HepG2 (cell line): ENCODE results near the gene IKZF3. TPM values are rescaled to one million over a fixed set of nuclear protein-coding genes. Genes with fewer than 3 reads are reported as not detected.

Source experiments
- BRCA1 ChIP-seq: sonication (generic); formaldehyde crosslinking; IDR thresholded peaks from 2 replicates; pipeline ENCODE4 v1.4.0; 2020; ENCODE audit warnings: missing genetic modification reagents
- CREM ChIP-seq, 2 experiments: sonication (generic) in 1 of 2; formaldehyde crosslinking in 1 of 2; IDR thresholded peaks; 2 replicates each; pipeline versions ENCODE4 v1.4.0 to v1.6.1; 2016 to 2020; ENCODE audit warnings: antibody characterized with exemption in 1 of 2, mild to moderate bottlenecking in 1 of 2, missing genetic modification reagents in 1 of 2
- ETV5 ChIP-seq: IDR thresholded peaks from 2 replicates; pipeline ENCODE4 v1.6.1; 2018; ENCODE audit warnings: missing biosample characterization, missing genetic modification reagents, inconsistent platforms, borderline replicate concordance
- FLYWCH1 ChIP-seq: sonication (generic); formaldehyde crosslinking; IDR thresholded peaks from 2 replicates; pipeline ENCODE4 v1.8.1; 2023; ENCODE audit warnings: mild to moderate bottlenecking, missing genetic modification reagents
- IRX3 ChIP-seq: sonication (generic); formaldehyde crosslinking; IDR thresholded peaks from 2 replicates; pipeline ENCODE4 v1.8.1; 2023; ENCODE audit warnings: mild to moderate bottlenecking, low read depth, missing genetic modification reagents, borderline replicate concordance
- ISX ChIP-seq: sonication (generic); formaldehyde crosslinking; conservative IDR thresholded peaks from 2 replicates; pipeline ENCODE4 v1.5.0; 2020; ENCODE audit warnings: missing genetic modification reagents
- KDM1A ChIP-seq: IDR thresholded peaks from 2 replicates; pipeline ENCODE4 v1.6.1; 2016; ENCODE audit warnings: missing compliant biosample characterization
- MATR3 ChIP-seq: sonication (generic); formaldehyde crosslinking; IDR thresholded peaks from 2 replicates; pipeline ENCODE4 v1.4.0; 2020; ENCODE audit warnings: missing genetic modification reagents
- MTA3 ChIP-seq: sonication (generic); formaldehyde crosslinking; IDR thresholded peaks from 2 replicates; pipeline ENCODE4 v1.4.0; 2020; ENCODE audit warnings: missing genetic modification reagents
- NFE2L1 ChIP-seq: sonication (generic); formaldehyde crosslinking; IDR thresholded peaks from 2 replicates; pipeline ENCODE4 v1.4.0; 2020; ENCODE audit warnings: missing genetic modification reagents, mild to moderate bottlenecking, borderline replicate concordance
- RAD21 ChIP-seq: fragments of 450-650 bp; formaldehyde crosslinking; IDR thresholded peaks from 2 replicates; pipeline ENCODE4 v1.5.0; 2020; ENCODE audit warnings: mild to moderate bottlenecking
- SNRNP70 ChIP-seq: fragments of 200-400 bp; formaldehyde crosslinking; IDR thresholded peaks from 2 replicates; pipeline ENCODE4 v1.6.1; 2017; ENCODE audit warnings: mild to moderate bottlenecking, low read depth, low read length, moderate library complexity
- SSRP1 ChIP-seq: IDR thresholded peaks from 2 replicates; pipeline ENCODE4 v1.6.1; 2016; ENCODE audit warnings: control low read depth
- ZNF225 ChIP-seq: sonication (generic); formaldehyde crosslinking; IDR thresholded peaks from 2 replicates; pipeline ENCODE4 v1.4.0; 2020; ENCODE audit warnings: mild to moderate bottlenecking, missing genetic modification reagents
- ZNF260 ChIP-seq: sonication (generic); formaldehyde crosslinking; IDR thresholded peaks from 2 replicates; pipeline ENCODE4 v1.4.0; 2020; ENCODE audit warnings: missing genetic modification reagents, low read depth, mild to moderate bottlenecking, borderline replicate concordance
- ZNF317 ChIP-seq: sonication (generic); formaldehyde crosslinking; IDR thresholded peaks from 2 replicates; pipeline ENCODE4 v1.5.0; 2020; ENCODE audit warnings: mild to moderate bottlenecking, missing genetic modification reagents
- ZNF33A ChIP-seq: sonication (generic); formaldehyde crosslinking; IDR thresholded peaks from 2 replicates; pipeline ENCODE4 v1.5.1; 2020; ENCODE audit warnings: missing genetic modification reagents, mild to moderate bottlenecking, moderate library complexity, borderline replicate concordance
- ZNF367 ChIP-seq: sonication (generic); formaldehyde crosslinking; IDR thresholded peaks from 2 replicates; pipeline ENCODE4 v1.4.0; 2020; ENCODE audit warnings: missing genetic modification reagents, borderline replicate concordance
- ZNF547 ChIP-seq: sonication (generic); formaldehyde crosslinking; IDR thresholded peaks from 2 replicates; pipeline ENCODE4 v1.5.1; 2020; ENCODE audit warnings: mild to moderate bottlenecking, missing genetic modification reagents
- ZNF572 ChIP-seq: sonication (generic); formaldehyde crosslinking; IDR thresholded peaks from 2 replicates; pipeline ENCODE4 v1.5.1; 2020; ENCODE audit warnings: mild to moderate bottlenecking, missing genetic modification reagents
- ZNF672 ChIP-seq: sonication (generic); formaldehyde crosslinking; IDR thresholded peaks from 2 replicates; pipeline ENCODE4 v1.8.1; 2022; ENCODE audit warnings: missing genetic modification reagents
- ZNF720 ChIP-seq: sonication (generic); formaldehyde crosslinking; IDR thresholded peaks from 2 replicates; pipeline ENCODE4 v1.4.0; 2020; ENCODE audit warnings: missing genetic modification reagents
- ZNF878 ChIP-seq: sonication (generic); formaldehyde crosslinking; IDR thresholded peaks from 2 replicates; pipeline ENCODE4 v1.8.1; 2023; ENCODE audit warnings: mild to moderate bottlenecking, missing genetic modification reagents, moderate library complexity
- polyA plus RNA-seq, 8 experiments: library from polyadenylated mRNA; depleted of rRNA in 3 of 8; stranded (reverse) in 7 of 8; unstranded in 1 of 8; fragments of >200 nt; fragmentation: Illumina TruSeq in 4 of 8; extraction: Trizol in 4 of 8; gene quantifications; 2 replicates each; pipeline versions ENCODE4 v1.2.1 to v1.2.3, GENCODE V29; 2011 to 2016; ENCODE audit warnings: low read depth in 4 of 8, missing spikeins in 1 of 8, mixed read lengths in 1 of 8; ENCODE audit not compliant: insufficient read depth in 1 of 8
- total RNA-seq, 5 experiments: library from RNA; depleted of rRNA; stranded (reverse); fragments of >200 nt; fragmentation: Illumina TruSeq; extraction: Trizol; gene quantifications; 2 replicates each; pipeline ENCODE4 v1.2.3, GENCODE V29; 2016; ENCODE audit warnings: low read depth in 1 of 5
- TF ChIP-seq, protein P1 (sequence below): IDR thresholded peaks from 2 replicates; pipeline ENCODE4 v1.6.1; 2016; ENCODE audit warnings: missing compliant biosample characterization, missing genetic modification reagents, borderline replicate concordance
- TF ChIP-seq, protein P2 (sequence below): sonication (generic); formaldehyde crosslinking; IDR thresholded peaks from 2 replicates; pipeline ENCODE4 v1.5.0; 2020; ENCODE audit warnings: missing genetic modification reagents, mild to moderate bottlenecking, borderline replicate concordance
- TF ChIP-seq, protein P3 (sequence below): sonication (generic); formaldehyde crosslinking; IDR thresholded peaks from 2 replicates; pipeline ENCODE4 v1.4.0; 2020; ENCODE audit warnings: missing genetic modification reagents
- TF ChIP-seq, protein P4 (sequence below): sonication (generic); formaldehyde crosslinking; IDR thresholded peaks from 2 replicates; pipeline ENCODE4 v1.4.0; 2020; ENCODE audit warnings: mild to moderate bottlenecking, missing genetic modification reagents

Gene IKZF3
- total and polyA plus RNA-seq, 2 of the 13 experiments (the other 11 are each of a cell fraction or from before 2014, with no cell fraction given), result not detected

DNA sequence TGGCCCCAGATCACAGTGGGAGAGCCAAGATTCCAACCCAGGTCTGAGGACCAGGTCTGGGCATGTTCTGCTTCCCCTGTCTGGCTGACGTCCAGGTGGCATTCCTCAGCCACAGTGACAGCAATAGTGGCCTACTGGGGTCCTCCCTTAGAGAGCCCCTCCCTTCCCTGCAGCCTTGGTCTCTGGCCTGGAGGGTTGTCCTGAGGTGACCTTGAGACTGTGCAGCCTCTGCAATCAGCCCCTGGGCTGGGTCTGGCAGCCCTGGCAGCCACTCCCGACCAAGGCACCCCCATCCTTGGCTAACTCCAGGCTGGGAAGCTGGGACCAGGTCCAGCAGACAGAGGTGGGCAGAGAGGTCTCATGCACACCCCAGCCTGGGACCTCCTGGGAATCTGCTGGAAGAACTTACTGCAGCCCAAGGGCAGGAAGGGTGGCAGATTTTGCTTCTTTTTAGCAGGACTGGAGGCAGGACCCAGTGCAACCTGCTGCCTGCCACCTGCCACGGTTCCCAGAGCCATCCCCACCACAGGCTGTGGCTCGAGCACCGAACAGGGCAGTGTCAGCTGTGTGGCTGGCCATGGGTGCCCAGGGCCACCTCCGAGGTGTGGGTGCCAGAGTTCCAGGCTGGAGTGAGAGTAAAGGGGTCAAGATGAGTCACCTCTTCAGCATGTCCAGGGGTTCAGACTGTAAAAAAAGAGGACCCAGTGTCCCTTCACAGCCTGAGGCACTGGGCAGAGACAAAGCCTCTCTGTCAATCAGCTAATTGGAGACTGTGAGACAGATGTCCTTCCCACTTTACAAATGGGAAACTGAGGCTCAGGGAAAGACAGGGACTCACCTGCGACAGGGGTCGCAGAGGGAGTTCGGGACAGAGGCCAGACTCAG lies 113.7 kb downstream of the IKZF3 start (continued):
- TF ChIP-seq ETV5 (no peak; the same call in 1 of the 2 replicates), NFE2L1 (CRISPR knock-in tag) (no peak), SSRP1 (CRISPR knock-in tag) (no peak), RAD21 (CRISPR knock-in tag) (no peak; the same call in 1 of the 2 replicates), ZNF33A (CRISPR knock-in tag) (no peak), ISX (CRISPR knock-in tag) (no peak), ZNF317 (CRISPR knock-in tag) (peak; percentile 15; the same call in 1 of the 2 replicates), SNRNP70 (no peak), MTA3 (no peak), KDM1A (peak; percentile 25; the same call in 1 of the 2 replicates), FLYWCH1 (no peak), ZNF878 (CRISPR knock-in tag) (no peak), ZNF367 (CRISPR knock-in tag) (no peak), MATR3 (CRISPR knock-in tag) (no peak), ZNF720 (CRISPR knock-in tag) (no peak), CREM (IDR thresholded peaks at IDR 0.05) (no peak; the same call in 1 of the 2 replicates), CREM (CRISPR knock-in tag; IDR thresholded peaks at IDR 0.05) (no peak), IRX3 (CRISPR knock-in tag) (no peak), ZNF547 (CRISPR knock-in tag) (peak; percentile 75; the same call in 1 of the 2 replicates), ZNF225 (peak; percentile 65; the same call in 1 of the 2 replicates), BRCA1 (CRISPR knock-in tag) (no peak), ZNF572 (CRISPR knock-in tag) (peak; percentile 99), ZNF672 (CRISPR knock-in tag) (no peak), ZNF260 (peak; percentile 77; the same call in 1 of the 2 replicates)
- TF ChIP-seq, protein P1, sequence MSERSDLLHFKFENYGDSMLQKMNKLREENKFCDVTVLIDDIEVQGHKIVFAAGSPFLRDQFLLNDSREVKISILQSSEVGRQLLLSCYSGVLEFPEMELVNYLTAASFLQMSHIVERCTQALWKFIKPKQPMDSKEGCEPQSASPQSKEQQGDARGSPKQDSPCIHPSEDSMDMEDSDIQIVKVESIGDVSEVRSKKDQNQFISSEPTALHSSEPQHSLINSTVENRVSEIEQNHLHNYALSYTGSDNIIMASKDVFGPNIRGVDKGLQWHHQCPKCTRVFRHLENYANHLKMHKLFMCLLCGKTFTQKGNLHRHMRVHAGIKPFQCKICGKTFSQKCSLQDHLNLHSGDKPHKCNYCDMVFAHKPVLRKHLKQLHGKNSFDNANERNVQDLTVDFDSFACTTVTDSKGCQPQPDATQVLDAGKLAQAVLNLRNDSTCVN (CRISPR knock-in tag), result no peak
- TF ChIP-seq, protein P2, sequence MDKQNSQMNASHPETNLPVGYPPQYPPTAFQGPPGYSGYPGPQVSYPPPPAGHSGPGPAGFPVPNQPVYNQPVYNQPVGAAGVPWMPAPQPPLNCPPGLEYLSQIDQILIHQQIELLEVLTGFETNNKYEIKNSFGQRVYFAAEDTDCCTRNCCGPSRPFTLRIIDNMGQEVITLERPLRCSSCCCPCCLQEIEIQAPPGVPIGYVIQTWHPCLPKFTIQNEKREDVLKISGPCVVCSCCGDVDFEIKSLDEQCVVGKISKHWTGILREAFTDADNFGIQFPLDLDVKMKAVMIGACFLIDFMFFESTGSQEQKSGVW (CRISPR knock-in tag), result no peak
- TF ChIP-seq, protein P3, sequence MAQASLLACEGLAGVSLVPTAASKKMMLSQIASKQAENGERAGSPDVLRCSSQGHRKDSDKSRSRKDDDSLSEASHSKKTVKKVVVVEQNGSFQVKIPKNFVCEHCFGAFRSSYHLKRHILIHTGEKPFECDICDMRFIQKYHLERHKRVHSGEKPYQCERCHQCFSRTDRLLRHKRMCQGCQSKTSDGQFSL (CRISPR knock-in tag), result peak; percentile 81
- TF ChIP-seq, protein P4, sequence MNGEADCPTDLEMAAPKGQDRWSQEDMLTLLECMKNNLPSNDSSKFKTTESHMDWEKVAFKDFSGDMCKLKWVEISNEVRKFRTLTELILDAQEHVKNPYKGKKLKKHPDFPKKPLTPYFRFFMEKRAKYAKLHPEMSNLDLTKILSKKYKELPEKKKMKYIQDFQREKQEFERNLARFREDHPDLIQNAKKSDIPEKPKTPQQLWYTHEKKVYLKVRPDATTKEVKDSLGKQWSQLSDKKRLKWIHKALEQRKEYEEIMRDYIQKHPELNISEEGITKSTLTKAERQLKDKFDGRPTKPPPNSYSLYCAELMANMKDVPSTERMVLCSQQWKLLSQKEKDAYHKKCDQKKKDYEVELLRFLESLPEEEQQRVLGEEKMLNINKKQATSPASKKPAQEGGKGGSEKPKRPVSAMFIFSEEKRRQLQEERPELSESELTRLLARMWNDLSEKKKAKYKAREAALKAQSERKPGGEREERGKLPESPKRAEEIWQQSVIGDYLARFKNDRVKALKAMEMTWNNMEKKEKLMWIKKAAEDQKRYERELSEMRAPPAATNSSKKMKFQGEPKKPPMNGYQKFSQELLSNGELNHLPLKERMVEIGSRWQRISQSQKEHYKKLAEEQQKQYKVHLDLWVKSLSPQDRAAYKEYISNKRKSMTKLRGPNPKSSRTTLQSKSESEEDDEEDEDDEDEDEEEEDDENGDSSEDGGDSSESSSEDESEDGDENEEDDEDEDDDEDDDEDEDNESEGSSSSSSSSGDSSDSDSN, result peak; percentile 56
